Activated gamma-delta T cell (primary cell): ENCODE data around the gene PPP6C.
"Not testable (repeated sequence)": the region's sequence is repeated elsewhere in the genome, so short reads cannot be mapped to it uniquely, and the experiment has no call there.

Source experiments
- DNase-seq: peaks from one replicate; lab custom pipeline; 2025; lab: John Stamatoyannopoulos, UW

PPP6C gene

DNA sequence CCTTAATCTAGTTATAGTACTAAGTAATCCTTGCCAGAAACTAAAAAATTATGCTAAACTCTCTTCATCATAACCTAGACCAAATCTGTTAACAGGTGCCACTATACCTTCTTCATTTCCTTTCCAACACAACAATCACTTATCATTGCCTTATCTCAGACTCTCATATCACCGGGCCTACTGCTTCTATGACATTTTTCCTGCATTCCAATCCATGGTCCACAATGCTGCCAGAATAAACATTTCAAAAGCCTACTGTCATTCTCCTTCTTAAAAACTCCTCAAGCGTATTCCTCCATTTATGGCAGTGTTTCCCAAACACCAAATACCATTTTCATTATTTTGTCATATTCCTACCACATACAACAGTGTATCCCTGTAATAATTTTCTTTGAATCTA, 6.5 kb downstream of the PPP6C start:
- DNase-seq: no peak

DNA sequence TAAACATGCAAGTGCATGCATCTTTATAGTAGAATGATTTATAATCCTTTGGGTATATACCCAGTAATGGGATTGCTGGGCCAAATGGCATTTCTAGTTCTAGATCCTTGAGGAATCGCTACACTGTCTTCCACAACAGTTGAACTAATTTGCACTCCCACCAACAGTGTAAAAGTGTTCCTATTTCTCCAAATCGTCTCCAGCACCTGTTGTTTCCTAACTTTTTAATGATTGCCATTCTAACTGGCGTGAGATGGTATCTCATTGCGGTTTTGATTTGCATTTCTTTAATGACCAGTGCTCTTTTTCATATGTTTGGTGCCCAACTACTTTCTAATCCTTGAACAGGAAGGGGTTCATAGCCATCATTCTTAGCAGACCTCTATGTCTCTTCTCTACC, 7.8 kb downstream of the PPP6C start:
- not testable (repeated sequence) for DNase-seq

DNA sequence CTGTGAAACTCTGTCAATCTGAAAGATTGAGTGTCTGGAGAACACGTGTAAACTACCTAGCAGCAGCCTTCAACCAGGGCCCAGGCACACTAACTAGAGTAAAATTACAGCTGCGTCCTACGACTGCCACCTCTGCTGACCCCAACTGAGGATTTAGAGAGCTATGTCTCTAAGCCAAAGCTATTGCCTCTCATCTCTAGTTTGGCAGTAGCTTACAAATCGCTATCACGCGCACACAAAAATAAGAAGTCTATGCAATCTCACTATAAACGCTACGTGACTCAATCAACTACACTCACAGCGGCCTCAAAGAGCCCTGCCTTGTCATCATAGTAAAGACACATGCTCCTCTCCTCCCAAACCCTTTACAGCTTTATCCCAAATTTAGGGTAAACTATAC, 8.7 kb downstream of the PPP6C start:
- no peak for DNase-seq

DNA sequence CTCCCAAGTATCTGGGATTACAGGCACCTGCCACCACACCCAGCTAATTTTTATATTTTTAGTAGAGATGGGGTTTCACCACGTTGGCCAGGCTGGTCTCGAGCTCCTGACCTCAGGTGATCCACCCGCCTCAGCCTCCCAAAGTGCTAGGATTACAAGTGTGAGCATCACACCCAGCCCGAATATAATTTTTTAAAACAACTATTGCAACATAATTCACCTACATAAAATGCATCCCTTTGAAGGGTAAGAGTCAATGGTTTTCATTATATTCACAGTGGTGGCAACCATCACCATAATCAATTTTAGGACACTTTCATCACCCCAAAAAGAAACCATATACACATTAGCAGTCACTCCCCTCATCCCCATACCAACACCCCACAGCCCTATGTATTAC, 9.8 kb downstream of the PPP6C start:
- DNase-seq: not testable (repeated sequence)

DNA sequence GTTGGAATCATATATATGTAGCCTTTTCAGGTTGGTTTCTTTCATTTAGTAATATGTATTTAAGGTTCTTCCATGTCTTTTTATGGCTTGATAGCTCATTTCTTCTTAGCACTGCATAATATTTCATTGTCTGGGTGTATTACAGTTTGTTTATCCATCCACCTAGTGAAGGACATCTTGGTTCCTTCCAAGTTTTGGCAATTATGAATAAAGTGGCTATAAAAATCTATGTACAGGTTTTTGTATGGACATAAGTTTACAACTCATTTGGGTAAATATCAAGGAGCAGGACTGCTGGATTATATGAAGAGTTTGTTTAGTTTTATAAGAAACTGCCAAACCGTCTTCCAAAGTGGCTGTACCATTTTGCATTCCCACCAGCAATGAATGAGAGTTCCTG, 11.7 kb downstream of the PPP6C start:
- no peak for DNase-seq

DNA sequence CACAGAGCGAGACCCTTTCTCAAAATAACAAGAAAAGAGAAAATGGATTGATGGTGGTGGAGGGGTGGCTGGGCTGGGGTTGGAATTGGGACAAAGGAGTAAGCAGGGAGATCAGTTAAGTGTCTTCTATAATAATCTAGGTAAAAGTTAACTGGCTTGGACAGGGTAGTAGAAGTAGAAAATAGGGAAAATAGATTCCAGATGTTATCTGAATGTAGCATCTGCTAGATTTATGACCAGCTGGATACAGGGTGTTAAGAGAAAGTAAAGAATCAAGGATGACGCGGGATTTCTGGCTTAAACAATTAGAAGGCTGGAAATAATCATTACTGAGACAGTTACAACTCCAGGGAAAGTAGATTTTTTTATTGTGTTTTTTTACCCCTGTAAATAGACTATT, 13.0 kb downstream of the PPP6C start:
- DNase-seq: no peak

DNA sequence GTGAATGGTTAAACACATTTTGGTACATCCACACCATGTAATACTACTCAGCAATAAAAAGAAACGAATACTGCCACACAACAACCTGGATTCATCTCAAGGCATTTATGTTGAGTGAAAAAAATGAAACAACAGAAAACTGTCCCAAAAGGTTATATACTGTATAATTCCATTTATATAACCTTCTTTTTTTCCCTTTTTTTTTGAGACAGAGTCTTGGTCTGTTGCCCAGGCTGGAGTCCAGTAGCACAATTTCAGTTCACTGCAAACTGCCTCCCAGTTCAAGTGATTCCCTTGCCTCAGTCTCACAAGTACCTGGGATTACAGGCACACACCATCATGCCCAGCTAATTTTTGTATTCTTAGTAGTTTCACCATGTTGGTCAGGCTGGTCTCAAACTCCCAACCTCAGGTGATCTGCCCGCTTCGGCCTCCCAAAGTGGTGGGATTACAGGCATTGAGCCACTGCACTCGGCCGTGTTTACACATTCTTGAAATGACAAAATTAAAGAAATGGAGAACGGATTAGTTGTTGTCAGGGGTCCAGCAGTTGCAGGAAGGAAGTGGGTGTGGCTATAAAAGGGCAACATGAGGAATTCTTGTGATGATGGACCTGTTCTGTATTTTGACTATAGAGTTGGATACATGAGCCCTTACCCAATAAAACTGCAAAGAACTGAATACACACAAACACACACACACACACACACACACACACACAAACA, 17.4 kb downstream of the PPP6C start:
- no peak for DNase-seq

DNA sequence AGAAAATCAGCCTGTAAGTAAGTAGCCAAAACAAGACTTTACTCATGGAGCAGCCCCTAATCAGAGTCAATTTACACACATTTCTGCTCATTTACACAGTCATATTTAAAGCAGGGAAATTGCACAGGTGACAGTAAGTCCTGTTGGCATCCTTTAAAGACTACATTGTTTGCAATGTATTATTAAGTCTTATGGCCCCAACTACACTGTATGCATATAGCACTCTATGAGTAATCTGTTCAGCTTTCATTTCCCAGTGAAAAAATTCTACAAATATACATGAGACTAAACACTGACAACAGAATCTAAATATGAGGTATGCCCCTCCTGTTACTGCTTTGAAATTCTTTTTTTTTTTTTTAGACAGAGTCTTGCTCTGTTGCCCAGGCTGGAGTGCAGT, 19.7 kb downstream of the PPP6C start:
- DNase-seq: no peak

DNA sequence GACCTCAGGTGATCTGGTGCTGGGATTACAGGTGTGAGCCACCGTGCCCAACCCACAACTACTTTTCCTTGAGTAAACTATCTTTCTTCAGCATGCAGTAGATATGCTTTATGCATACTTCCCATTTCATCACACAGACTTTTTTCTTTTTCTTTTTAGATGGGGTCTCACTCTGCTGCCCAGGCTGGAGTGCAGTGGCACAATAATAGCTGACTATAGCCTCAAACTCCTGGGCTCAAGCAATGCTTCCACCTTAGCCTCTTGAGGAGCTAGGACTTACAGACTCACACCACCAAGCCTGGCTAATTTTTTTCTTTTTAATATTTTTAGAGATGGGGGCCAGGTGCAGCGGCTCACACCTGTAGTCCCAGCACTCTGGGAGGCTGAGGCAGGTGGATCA, 22.8 kb downstream of the PPP6C start:
- DNase-seq: no peak

DNA sequence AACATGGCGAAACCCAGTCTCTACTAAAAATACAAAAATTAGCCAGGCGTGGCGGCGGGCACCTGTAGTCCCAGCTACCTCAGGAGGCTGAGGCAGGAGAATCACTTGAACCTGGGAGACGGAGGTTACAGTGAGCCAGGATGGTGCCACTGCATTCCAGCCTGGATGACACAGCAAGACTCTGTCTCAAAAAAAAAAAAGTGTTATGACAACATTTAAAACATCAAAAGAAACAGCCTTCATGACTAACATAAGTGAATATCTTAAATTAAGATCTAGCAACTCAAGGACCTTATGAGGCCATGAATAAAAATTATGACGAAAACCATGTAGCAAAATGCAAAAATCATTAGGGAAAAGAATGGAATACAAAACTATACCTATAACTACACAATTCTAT, 26.7 kb downstream of the PPP6C start:
- not testable (repeated sequence) for DNase-seq

DNA sequence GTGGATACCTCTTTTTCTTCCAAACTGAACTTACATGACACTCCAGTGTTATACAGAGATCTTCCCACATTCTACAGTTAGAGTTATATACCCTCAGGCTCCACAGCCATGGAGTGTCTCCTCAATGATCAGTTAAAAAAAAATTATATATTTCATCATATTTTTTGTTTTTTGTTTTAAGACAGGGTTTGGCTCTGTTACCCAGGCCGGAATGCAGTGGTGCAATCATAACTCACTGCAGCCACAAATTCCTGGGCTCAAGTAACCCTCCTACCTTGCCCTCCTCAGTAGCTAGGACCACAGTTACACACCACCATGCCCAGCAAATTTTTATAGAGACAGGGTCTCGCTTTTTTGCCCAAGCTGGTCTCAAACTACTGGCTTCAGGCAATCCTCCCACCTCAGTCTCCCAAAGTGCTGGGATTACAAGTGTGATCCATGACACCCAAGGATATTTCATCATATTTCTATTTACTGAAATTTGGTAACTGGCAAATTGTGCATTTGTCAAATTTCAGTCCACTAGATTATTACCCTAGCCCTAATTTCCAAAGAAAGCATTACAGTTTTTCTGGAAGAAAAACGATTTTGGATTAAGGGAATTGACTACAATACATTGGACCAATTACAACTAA, 28.2 kb downstream of the PPP6C start:
- DNase-seq: no peak

DNA sequence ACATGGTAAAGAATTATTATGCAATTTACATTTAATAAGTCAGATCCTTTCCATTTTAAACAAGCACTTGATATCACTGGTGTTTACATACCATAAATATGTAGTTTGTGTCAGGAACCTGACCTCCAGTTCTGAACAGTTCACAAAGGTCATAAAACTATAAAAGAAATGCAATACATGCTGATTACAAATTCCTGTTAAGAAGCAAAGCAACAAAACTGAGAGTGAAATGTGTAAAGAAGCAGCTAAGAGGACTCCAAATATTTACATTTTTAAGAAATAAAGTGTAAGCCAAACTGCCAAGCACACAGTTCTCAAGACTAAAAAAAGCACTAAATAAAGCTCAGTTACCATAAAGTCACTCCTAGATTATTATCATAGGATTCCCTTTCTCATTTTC, 28.9 kb downstream of the PPP6C start:
- DNase-seq: no peak

DNA sequence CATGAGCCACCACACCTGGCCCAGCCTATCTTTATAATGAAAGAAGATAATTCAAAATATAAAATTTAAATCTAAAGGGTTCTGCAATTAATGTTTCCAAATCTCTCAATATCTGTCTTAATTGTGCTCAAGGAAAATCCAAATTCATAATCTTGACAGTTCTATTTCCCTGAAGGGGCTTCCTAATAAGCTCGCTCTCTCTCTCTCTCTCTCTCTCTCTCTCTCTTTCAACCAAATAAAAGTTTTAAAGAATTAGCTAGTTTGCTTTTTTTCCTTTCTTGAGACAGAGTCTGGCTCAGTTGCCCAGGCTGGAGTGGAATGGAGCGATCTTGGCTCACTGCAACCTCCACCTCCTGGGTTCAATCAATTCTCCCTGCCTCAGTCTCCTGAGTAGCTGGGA, 33.1 kb downstream of the PPP6C start:
- DNase-seq: no peak

DNA sequence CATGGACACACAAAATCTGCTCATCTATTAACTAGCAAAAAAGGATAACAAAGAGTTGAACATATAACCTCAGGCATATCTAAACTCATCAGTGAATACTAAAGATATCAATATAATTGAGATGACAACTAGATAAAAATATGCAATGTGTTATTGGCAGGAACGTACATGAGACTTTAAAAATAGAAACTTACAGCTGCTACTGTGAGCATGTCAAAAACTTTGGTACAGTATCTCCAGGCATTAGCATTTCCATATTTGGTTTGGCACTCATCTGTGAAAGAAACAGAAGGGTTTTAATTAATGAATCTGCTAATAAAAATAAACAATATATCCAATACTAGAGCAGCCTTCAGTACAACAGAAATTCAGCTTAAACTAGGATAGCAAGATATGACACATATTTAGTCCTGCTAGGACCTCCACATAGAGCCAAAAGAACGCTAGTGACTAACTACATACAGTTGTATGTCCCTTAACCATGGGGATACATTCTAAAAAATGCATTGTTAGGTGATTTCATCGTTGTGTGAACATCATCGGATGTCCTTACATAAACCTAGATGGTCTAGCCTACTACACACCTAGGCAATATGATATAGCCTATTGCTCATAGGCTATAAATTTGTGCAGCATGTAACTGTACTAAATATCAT, 35.8 kb downstream of the PPP6C start:
- no peak for DNase-seq

DNA sequence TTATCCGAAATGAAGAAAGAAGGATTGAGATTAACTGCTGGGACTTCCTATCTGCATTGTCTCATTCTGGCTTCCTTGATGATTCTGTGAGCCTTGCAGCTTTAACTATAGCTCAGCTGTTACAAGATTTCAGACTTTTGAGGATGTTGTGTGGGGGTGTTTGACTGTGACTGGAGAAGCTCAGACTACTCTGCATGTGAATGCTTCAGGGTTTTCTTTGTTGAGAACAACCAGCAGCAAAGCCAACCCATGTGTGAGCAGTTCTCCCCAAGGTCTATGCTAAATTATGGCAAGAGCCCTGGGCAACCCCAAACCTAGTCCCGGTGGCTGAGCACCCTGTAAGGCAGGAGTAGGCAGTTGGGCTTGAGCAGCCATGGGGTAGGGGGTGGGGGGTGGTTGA, 37.9 kb downstream of the PPP6C start:
- no peak for DNase-seq

DNA sequence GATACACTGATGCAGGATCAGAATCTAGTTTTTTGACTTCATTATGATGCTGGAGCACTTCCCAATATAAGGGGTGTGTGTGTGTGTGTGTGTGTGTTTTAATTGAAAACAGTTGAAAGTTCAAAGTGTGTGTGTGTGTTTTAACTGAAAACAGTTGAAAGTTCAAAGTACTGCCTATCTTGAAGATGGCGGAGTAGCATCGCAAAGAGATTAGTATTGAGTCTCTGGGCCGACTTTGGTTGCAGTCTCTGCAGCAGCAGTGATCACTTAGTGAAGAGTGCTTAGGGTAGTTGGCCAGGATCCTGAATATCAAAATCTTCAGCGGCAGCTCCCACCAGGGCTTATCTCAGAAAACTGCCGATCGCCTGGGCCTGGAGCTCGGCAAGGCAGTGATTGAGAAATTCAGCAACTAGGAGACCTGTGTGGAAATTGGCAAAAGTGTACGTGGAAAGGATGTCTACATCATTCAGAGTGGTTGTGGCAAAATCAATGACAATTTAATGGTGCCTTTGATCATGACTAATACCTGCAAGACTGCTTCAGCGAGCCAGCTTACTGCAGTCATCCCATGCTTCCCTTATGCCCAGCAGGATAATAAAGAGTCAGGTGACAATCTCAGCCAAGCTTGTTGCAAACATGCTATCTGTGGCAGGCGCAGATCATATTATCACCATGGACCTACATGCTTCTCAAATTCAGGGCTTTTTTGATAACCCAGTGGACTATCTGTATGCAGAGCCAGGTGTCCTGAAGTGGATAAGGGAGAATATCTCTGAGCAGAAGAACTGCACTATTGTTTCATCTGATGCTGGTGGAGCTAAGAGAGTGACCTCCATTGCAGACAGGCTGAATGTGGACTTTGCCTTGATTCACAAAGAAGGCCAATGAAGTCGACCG, 39.0 kb downstream of the PPP6C start:
- no peak for DNase-seq

DNA sequence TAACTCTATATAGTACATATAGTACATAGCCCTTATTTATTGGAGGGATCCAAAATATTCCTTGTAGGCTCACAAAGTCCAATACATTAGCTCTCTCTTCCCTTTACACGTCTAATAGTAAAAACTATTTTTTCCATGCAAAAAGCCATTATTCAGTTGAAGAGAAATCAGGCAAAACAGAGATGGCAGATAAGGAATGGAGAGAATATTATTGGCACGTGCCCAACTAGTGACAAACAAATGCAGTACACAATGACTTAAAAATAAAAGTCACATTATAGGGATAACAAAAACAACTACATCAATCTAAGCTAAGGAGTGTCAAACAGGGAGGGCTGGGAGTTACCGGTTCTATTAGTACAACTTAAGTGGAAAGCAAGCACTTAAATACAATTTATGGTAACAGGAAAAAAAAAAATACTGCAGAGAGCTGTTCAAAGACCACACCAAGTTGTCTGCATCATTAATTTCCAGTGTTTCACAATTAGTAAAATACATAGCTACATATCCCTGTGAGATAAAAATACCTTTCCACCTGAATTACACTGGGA, 42.1 kb downstream of the PPP6C start:
- DNase-seq: no peak

DNA sequence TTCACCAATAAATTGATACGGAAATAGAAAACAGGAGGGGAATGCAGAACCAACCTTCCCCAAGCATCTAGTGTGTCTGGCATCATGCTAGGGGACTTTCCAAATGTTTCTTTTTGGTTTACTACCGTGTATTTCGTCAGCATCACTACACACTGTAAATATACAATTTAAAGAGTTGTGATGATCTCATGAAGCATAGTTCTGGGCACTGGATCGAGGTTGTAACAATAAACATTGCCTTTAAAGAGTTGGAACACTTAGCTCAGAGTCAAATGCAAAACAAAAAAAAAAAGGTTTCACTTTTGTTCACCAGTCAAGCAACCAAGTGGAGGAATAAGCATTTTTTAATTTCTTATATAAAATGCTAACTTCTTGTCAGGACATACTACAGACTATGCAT, 43.4 kb downstream of the PPP6C start:
- DNase-seq: no peak

DNA sequence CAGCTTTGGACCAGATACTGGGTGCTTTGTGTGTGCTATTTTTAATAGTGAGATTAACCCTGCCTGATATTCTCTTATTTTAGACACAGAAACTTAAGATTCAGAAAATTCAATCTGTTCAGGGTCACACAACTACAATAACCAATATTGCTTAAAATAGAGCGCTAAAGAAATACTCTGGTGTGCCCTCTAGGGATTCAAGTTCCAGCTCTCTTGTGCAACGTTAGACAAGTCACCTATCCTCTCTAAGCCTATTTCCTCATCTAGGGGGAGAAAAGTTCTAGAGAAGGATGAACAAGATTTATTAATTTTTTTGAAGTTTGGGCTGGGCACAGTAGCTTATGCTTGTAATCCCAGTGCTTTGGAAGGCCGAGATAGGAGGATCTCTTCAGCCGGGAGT, 44.2 kb downstream of the PPP6C start:
- no peak for DNase-seq

DNA sequence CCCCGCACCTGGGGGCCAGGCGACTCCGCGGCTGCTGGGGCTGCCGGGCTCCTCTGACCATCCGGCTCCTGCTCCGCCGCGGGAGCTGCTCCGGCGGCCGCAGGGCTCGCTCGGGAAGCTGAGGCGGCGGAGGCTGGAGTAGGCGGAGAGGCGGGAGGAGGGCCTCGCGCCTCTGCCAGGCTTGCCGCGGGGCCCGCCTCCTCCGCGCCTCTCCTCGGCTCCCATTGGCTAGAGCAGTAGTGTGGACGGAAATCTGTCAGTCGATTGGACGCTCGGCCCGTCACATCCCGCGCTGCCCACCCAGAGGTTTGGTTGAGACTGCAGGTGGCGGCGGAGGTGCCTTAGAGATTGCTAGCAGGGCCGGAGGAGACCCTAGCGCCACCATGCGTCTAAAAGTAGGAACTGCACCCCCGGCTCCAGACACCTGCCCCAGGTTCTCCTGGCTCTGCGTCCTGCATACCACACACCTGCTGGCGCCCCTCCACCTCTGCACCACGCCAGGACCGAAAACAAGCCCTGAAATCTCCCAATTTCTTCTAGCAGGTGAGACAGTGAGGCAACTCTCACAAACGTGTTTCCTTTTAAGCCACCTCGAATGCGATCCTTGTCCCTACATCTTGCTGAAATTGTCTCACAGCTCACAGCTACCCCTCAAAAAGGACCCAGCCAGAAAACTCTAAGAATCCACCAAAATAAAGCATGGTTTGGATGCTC, 46.1 kb downstream of the PPP6C start, which contains the start of gene SCAI:
Gene SCAI (minus strand): TSS at position 152 of the 714 bp plus-strand sequence. CDS start 91 bp downstream, at position 61.
- DNase-seq: peak; percentile 91
